HEK293 (cell line): Measurements from ENCODE around the gene IFT80.

Source experiments
- CTCF ChIA-PET: fragments of 350-600 bp; formaldehyde crosslinking; extraction: SDS; loops from one replicate; lab custom pipeline; 2021; ENCODE audit warnings: antibody characterized with exemption; lab: Yijun Ruan, JAX
- POLR2A ChIA-PET: fragments of 300-600 bp; formaldehyde crosslinking; extraction: SDS; loops from one replicate; lab custom pipeline; 2020; ENCODE audit warnings: antibody characterized with exemption, inconsistent platforms; lab: Yijun Ruan, JAX
- H3K27ac ChIP-seq: fragments of 200-500 bp; sonication (Bioruptor generic); 2 replicates; pipeline ENCODE4 v1.5.1; 2014; ENCODE audit warnings: low read depth, low read length, control low read depth, inconsistent platforms; ENCODE audit errors: extremely low read depth
- H3K36me3 ChIP-seq, 2 experiments: fragments of 200-500 bp in 1 of 2; sonication (Bioruptor generic) in 1 of 2; 1 replicate in 1 of 2; 2 replicates in 1 of 2; pipeline ENCODE4 v1.5.1; 2014 to 2017; ENCODE audit warnings: inconsistent platforms in 2 of 2, low read length in 2 of 2; ENCODE audit not compliant: control insufficient read depth in 2 of 2, insufficient read depth in 1 of 2
- H3K4me1 ChIP-seq: fragments of 200-500 bp; sonication (Bioruptor generic); 2 replicates; pipeline ENCODE4 v1.5.1; 2014; ENCODE audit warnings: mild to moderate bottlenecking, low read length, inconsistent platforms; ENCODE audit not compliant: control insufficient read depth, insufficient read depth
- H3K4me3 ChIP-seq: 2 replicates; pipeline ENCODE4 v1.5.1; 2011; ENCODE audit warnings: low read depth, mild to moderate bottlenecking, control low read depth, low read length, moderate library complexity
- H3K9me3 ChIP-seq: fragments of 200-500 bp; sonication (Bioruptor generic); 2 replicates; pipeline ENCODE4 v1.5.1; 2014; ENCODE audit warnings: low read depth, low read length, inconsistent platforms; ENCODE audit not compliant: control insufficient read depth, insufficient read depth
- BCL11A ChIP-seq: fragments of 450-650 bp; formaldehyde crosslinking; IDR thresholded peaks from 2 replicates; pipeline ENCODE4 v1.5.1; 2016; ENCODE audit warnings: low read depth, missing biosample characterization, missing genetic modification characterization
- BCL11B ChIP-seq: fragments of 450-650 bp; formaldehyde crosslinking; IDR thresholded peaks from 2 replicates; pipeline ENCODE4 v1.5.1; 2016; ENCODE audit warnings: low read depth, missing biosample characterization, missing genetic modification characterization
- INSM2 ChIP-seq: fragments of 450-650 bp; formaldehyde crosslinking; IDR thresholded peaks from 2 replicates; pipeline ENCODE4 v1.5.1; 2016; ENCODE audit warnings: missing biosample characterization, missing genetic modification characterization
- SETDB1 ChIP-seq: IDR thresholded peaks from one replicate; pipeline ENCODE4 v1.6.1; 2017; ENCODE audit warnings: mild to moderate bottlenecking, low read length, moderate library complexity, mixed read lengths; ENCODE audit not compliant: insufficient read length
- SP3 ChIP-seq: fragments of 450-650 bp; formaldehyde crosslinking; IDR thresholded peaks from 2 replicates; pipeline ENCODE4 v1.5.1; 2016; ENCODE audit warnings: missing biosample characterization, missing genetic modification characterization
- TSHZ1 ChIP-seq: fragments of 450-650 bp; formaldehyde crosslinking; IDR thresholded peaks from 2 replicates; pipeline ENCODE4 v1.5.1; 2016; ENCODE audit warnings: missing biosample characterization, missing genetic modification characterization, borderline replicate concordance
- ZNF169 ChIP-seq: fragments of 450-650 bp; formaldehyde crosslinking; IDR thresholded peaks from 2 replicates; pipeline ENCODE4 v1.5.1; 2016; ENCODE audit warnings: missing biosample characterization, missing genetic modification characterization
- ZNF202 ChIP-seq: fragments of 450-650 bp; formaldehyde crosslinking; IDR thresholded peaks from 2 replicates; pipeline ENCODE4 v1.5.1; 2016; ENCODE audit warnings: missing biosample characterization, missing genetic modification characterization, borderline replicate concordance
- ZNF214 ChIP-seq: fragments of 450-650 bp; formaldehyde crosslinking; IDR thresholded peaks from 2 replicates; pipeline ENCODE4 v1.5.1; 2017; ENCODE audit warnings: missing biosample characterization, mild to moderate bottlenecking, missing genetic modification characterization, borderline replicate concordance
- ZNF24 ChIP-seq: fragments of 450-650 bp; formaldehyde crosslinking; IDR thresholded peaks from 2 replicates; pipeline ENCODE4 v1.5.1; 2016; ENCODE audit warnings: missing biosample characterization, missing genetic modification characterization
- ZNF341 ChIP-seq: fragments of 450-650 bp; formaldehyde crosslinking; IDR thresholded peaks from 2 replicates; pipeline ENCODE4; 2016; ENCODE audit warnings: low read depth, missing biosample characterization, missing genetic modification characterization
- ZNF398 ChIP-seq: fragments of 450-650 bp; formaldehyde crosslinking; IDR thresholded peaks from 2 replicates; pipeline ENCODE4 v1.5.1; 2017; ENCODE audit warnings: missing biosample characterization, missing genetic modification characterization
- ZNF530 ChIP-seq: fragments of 450-650 bp; formaldehyde crosslinking; IDR thresholded peaks from 2 replicates; pipeline ENCODE4 v1.5.1; 2016; ENCODE audit warnings: low read depth, missing biosample characterization, missing genetic modification characterization
- ZNF549 ChIP-seq: fragments of 450-650 bp; IDR thresholded peaks from 2 replicates; pipeline ENCODE4 v1.5.1; 2018; ENCODE audit warnings: missing biosample characterization, missing genetic modification characterization, mild to moderate bottlenecking, inconsistent platforms, moderate library complexity
- ZNF561 ChIP-seq: fragments of 450-650 bp; IDR thresholded peaks from 2 replicates; pipeline ENCODE4 v1.5.1; 2018; ENCODE audit warnings: missing biosample characterization, missing genetic modification characterization, borderline replicate concordance
- ZNF596 ChIP-seq: fragments of 450-650 bp; IDR thresholded peaks from 2 replicates; pipeline ENCODE4 v1.5.0; 2018; ENCODE audit warnings: missing biosample characterization, mild to moderate bottlenecking, missing genetic modification characterization, moderate library complexity
- ZNF639 ChIP-seq: fragments of 450-650 bp; formaldehyde crosslinking; IDR thresholded peaks from 2 replicates; pipeline ENCODE4 v1.5.1; 2016; ENCODE audit warnings: missing biosample characterization, missing genetic modification characterization
- ZNF830 ChIP-seq: fragments of 450-650 bp; IDR thresholded peaks from 2 replicates; pipeline ENCODE4 v1.5.0; 2018; ENCODE audit warnings: missing biosample characterization, missing genetic modification characterization, low read depth, mild to moderate bottlenecking, moderate library complexity

The IFT80 gene

GRCh38 chr3:160390565-160391138, 8.4 kb downstream of the IFT80 start:
- Histone ChIP-seq H3K36me3 (no peaks in the 10 kb centered on the region), H3K27ac (no peak overlapping the region), H3K4me1 (no peaks in the 10 kb centered on the region), H3K9me3 (no peaks in the 10 kb centered on the region), H3K4me3 (no peak overlapping the region)
- CTCF ChIA-PET: interaction anchor here (0.6 kb wide), 1 partner anchor 358 kb away, joined by 3 read pairs; no protein-coding TSS in a partner anchor
- POLR2A ChIA-PET: no interaction called here
- TF ChIP-seq SP3 (tag by site-specific recombination) (no peak), ZNF398 (tag by site-specific recombination) (no peak), ZNF530 (tag by site-specific recombination) (no peak), ZNF596 (tag by site-specific recombination) (no peak), INSM2 (tag by site-specific recombination) (no peak), BCL11B (no peak), ZNF169 (no peak), ZNF341 (tag by site-specific recombination) (no peak), ZNF202 (tag by site-specific recombination) (no peak), ZNF639 (tag by site-specific recombination) (no peak), ZNF830 (no peak), ZNF549 (tag by site-specific recombination) (no peak), ZNF561 (tag by site-specific recombination) (no peak), BCL11A (tag by site-specific recombination) (no peak), TSHZ1 (tag by site-specific recombination) (no peak), SETDB1 (no peak), ZNF24 (tag by site-specific recombination) (no peak), ZNF214 (tag by site-specific recombination) (no peak)
